ENCODE data around the gene DPP3. TPM values are rescaled to one million over a fixed set of nuclear protein-coding genes. Genes with fewer than 3 reads are reported as not detected.
"Not testable (repeated sequence)": the region's sequence is repeated elsewhere in the genome, so short reads cannot be mapped to it uniquely, and the experiment has no call there.

DPP3 gene
- total RNA-seq, 1 donor from 2014 or later = 24.4 TPM

DNA sequence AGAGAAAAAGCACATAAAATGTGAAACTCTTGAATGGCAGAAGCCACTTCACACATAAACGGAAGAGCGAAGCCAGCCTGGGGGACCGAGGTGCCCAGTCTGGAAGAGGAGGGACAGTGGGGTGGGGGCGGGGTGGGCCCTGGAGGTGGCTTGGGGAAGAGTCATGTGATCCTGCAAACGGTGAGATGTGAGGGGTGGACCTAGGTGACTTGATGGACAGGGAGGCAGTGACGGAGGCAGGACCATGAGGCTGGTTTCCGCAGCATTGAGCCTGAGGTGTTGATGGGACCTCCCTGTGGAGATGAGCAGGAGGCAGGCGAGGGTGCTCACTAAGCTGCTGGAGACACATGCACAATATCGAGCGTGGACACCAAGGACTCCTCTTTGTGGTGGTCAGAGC is 48.8 kb downstream of the DPP3 start:
- DNase-seq (ENCODE audit: low spot score) (no peak), ATAC-seq (no peak)

DNA sequence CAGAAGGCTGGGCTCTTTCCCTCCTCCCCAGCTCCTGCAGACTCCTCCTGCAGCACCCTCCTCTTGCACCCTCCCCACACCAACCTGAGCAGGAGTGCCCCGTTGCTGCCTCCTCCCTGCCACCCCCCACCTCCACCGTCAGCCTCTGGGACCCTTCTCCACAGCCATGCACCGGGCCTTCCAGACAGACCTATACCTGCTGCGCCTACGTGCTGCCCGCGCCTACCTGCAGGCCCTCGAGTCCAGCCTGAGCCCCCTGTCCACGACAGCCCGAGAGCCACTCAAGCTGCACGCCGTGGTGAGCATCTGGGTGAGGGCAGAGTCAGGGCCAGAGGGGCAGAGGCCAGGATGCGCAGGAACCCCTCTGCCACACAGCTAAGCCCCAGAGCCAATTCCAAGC is 49.4 kb downstream of the DPP3 start:
- ATAC-seq = peak; percentile 14

DNA sequence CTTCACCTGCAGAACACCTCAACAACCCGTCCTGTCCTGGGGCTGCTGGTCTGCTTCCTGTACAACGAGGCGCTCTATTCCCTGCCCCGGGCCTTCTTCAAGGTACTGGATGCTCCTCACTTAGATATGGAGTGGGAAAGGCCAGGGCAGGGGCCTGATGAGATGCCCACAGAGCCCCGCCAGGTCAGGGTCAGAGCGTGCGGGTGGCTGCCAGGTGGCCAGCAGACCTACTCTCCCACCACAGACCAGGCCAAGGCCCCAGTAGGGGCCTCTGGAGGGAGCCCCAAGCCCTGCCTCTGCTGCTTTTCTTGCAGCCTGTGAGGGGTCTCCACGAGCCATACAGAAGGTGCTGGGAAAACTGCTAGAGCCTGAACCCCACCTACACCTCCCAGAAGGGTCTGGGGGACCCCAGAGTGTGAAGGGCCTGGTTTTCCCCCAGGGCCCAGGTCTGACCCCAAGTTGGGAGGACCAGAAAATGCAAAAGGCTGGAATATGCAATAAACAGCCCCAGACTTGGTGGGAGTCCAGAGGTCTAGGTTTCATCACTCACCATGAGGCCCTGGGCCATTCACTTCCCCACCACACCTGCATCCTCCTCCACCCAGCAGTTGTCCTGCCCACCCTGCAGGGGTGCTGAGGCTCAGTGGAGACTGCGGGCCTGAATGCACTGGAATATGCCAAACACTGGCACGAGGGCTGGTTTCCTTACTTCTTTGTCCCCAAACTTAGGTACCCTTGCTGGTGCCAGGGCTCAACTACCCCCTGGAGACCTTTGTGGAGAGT is 50.9 kb downstream of the DPP3 start:
- no peak for DNase-seq (ENCODE audit: low spot score)
- ATAC-seq = no peak

More for the DNA sequence above, 49.4 kb downstream of the DPP3 start:
- DNase-seq (ENCODE audit: low spot score) = no peak

DNA sequence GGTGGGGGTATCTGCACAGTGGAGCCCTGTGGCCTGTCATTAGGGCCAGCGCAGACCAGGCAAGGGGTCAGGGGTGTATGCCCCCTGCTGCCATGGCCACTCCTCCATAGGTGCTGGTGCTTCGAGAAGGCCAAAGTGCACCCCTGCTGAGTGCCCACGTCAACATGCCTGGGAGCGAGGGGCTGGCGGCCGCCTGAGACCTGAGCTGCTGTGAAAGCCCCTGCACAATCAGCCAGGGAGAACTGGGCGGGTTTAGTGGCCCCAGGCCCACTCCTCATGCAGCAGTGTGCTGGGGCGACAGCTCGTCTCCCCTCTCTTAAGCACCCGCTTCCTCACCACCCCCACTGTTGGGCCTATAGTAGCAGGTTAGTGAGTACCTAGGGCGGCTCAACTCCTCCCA is 51.6 kb downstream of the DPP3 start:
- DNase-seq (ENCODE audit: low spot score) = no peak
- ATAC-seq = no peak

DNA sequence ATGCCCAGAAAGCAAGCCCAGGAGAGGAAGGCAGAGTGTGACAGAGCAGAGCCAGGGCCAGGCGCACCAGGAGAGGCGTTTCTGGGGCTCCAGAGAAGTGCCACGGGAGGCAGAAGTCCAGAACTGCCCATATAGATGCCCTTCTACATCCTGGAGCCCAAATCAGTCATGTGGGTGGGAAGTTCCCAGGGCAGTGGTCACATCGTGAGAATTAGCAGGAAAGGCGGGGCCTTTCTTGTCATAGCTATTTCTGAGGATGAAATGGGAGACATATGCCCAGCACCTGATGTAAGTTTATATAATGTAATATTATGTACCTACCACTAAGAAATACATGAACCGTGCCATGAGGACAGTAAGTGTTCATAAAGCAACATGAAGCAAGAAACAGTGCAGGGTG is 52.5 kb downstream of the DPP3 start:
- no peak for DNase-seq (ENCODE audit: low spot score)
- no peak for ATAC-seq

DNA sequence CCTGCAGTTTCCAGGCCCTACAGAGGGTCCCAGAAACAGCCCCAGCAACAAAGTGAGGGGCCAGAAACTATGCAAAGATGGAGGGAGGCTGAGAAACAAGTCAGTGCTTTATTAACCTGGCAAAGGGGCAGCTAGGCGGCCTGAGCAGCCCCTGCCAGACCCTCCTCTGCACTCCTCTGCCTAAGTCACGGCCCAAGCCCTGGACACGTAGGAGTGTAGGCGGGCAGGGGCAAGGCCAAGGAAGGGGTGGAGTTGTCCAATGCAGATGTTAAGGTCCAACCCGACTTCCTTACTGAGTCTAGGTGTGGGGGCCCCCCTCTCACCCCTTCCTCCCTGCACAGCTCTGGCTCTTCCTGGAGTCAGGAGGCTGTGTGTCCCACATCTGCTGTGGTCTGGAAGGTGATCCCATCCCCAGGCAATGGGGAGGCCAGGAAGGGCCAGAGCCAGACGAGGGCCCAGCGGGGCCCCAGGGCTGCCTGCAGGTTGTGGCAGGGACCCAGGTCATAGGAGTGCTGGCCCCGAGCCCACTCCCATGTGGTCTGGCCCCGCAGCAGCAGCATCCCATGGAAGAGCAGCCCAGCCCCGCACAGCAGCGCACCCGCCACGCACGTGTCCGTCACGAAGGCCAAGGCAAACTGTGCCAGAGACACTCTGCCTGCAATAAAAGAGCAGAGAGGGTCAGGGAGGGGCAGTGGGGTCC is 59.1 kb downstream of the DPP3 start:
- ATAC-seq = no peak
- no peak for DNase-seq (ENCODE audit: low spot score)

DNA sequence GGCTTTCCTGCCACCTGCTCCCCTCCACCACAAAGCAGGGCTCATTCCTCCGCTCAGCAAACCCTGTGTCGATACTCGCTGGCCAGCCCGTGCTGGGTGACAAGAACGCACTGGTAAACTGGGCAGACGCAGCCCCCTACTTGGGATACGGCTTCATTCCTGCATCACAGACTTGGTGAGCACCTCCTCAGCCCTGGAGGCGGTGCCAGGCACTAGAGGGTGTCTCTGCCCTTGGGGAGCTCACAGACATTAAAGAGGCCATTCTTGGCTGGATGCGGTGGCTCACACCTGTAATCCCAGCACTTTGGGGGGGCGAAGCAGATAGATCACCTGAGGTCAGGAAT is 59.6 kb downstream of the DPP3 start:
- no peak for DNase-seq (ENCODE audit: low spot score)
- no peak for ATAC-seq

DNA sequence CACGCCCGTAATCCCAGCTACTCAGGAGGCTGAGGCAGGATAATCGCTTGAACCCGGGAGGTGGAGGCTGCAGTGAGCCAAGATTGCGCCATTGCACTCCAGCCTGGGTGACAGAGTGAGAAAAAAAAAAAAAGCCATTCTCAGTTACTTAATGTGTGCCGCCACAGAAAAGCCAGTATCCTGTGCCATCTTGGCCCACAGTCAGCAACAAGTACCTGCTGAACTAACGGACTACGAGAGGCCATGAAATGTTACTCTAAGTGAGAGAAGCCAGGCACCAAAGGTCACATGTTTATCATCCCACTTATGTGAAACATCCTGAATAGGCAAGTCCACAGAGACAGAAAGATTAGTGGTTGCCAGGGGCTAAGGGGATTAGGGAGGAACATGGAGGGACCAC is 60.4 kb downstream of the DPP3 start:
- DNase-seq (ENCODE audit: low spot score) = peak; percentile 60
- peak; percentile 77 for ATAC-seq

DNA sequence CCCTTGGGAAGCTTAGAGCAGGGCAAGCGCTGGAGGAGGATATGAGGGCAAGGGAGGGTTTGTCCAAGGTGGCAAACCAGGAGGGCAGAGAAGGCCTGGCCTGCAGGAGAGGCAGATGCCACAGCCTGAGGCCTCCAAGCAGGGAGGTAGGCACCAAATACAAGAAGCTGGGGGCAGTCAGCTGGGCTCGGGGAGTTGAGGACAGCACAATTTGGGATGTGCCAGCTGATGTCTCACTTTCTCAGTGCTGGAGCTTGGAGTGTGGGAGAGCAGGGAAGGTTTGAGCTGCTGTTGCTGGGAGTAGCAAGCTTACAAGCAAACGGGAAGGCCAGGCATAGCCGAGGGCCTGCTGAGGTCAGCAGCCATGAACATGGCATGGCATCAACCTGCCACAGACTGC is 61.7 kb downstream of the DPP3 start:
- DNase-seq (ENCODE audit: low spot score) (no peak), ATAC-seq (no peak)

DNA sequence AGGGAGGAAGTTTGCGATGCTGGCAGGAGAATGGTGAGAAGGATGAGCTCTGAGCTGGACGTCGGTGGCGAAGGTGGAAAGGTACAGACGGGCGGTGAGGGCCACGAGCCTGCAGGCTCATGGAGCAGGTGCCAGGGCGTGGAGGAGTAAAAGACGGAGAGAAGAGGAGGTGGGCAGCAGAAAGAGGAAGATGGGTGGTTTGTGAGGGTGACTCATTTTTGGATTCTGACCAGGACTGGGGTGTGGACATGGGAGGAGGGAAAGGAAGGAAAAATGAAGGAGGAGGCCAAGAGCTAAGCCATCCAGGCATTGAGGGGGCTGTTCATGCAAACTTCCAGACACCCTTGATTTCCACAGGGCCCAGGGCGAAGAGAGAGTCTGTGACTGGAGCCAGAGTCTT is 62.1 kb downstream of the DPP3 start:
- no peak for ATAC-seq
- no peak for DNase-seq (ENCODE audit: low spot score)

DNA sequence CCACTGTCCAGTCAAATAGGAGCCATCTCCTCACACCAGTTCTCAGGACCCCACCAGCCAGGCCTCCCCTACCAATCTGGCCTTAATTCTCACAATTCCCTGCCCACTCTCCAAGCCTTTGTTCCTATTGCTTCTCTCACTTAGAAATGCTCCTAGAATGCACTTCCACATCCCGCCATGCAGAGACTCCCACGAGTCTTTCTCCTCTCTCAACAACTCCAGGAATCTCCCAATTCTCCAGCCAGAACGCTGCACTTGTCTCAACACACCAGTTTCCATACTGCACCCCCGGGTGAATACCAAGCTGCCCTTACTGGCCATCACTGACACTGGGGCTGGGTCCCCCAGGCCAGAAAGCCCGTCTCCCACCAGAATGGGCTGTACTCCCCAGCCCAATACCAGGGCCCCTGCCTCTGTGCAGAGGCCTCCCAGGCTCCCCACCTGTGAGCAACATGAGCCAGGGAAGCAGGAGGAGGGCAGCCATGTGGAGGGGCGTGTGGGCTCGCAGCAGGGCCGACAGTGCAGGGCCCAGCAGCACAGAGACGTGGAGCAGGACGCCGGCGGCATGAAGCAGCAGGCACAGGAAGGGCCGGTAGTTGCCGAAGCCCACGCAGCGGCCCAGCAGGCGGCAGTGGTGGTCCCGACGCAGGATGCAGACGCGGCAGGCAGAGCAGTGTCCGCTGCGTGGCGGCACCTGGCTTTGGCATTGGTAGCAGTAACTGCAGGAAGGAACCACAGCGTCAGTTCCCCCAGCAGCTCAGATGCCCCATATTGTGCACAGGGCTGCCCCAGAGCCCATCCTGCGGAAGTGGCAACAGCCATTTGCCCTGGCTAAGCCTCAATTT is 63.3 kb downstream of the DPP3 start:
- no peak for DNase-seq (ENCODE audit: low spot score)
- no peak for ATAC-seq

DNA sequence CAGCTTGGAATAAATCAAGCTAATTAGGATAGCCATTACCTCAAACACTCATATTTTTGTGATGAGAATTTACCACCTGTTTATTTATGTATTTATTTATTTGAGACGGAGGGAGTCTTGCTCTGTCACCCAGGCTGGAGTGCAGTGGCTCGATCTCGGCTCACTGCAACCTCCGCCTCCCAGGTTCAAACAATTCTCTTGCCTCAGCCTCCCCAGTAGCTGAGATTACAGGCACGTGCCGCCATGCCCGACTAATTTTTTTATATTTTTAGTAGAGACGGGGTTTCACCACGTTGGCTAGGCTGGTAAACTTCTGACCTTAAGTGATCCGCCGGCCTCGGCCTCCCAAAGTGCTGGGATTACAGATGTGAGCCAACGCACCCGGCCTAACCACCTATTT is 64.7 kb downstream of the DPP3 start:
- DNase-seq (ENCODE audit: low spot score); ATAC-seq: not testable (repeated sequence)

DNA sequence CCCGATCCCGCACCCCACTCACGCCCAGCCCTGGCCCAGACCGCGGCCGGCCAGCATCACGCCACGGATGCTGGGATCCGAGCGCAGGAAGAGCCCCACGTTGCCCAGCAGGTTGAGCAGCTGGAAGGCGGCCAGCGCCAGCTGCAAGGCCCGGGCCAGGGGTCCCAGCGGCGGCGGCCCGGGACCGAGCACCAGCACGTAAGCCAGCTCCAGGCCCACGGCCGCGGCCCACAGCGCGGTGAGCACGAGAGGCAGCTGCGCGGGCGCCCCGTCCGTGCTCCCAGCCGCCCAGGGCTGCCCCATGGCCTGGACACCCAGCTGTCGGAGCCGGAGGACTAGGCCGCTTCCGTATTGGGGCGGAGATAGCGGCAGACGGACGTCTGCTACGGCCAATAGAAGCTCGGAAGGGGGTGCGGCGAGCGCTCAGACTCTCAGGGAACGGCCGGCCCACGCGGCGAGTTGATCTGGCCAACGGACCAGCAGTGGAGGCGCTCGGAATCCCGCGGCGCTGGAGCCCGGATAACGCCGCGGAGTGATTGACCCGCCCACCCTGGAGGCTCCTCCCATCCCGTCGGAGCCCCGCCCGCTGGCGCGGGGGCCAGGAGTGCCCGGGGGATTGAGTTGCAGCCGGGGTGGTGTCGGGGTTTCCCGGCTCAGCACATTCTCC is 65.6 kb downstream of the DPP3 start, which contains the start of gene ZDHHC24:
ZDHHC24 (minus strand) TSS at position 348 of the 667 bp plus-strand sequence; CDS start at position 303, 45 bp downstream.
- ATAC-seq (peak; percentile 97), DNase-seq (ENCODE audit: low spot score) (peak; percentile 99)

DNA sequence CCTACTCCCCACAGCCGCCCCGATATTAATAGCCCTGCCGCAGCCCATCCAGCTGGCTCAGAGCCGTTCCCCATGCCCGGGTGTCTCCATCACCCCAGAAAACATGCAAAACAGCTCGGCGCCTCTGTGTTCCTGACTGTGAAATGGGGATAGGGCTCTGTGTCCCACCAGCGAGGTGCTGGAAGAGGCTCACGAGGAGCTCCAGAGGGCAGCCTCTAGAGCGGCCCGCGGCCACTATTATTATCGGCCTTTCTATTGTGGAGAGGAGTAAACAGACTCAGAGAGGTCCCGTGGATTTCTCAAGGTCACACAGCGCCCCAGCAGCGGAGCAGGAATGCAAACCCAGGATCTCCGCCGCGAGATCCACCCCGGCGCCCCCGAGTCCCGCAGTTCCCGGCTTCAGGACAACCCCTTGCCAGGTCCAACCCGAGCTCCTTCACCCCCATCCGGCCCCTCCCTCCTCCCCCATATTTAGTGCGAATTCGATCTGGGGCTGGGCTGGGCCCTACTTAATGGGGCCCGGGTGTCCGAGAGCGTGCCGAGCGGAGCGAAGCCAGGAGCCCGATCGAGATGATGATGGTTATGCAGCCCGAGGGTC is 66.2 kb downstream of the DPP3 start, which contains the start of gene ACTN3:
ACTN3 (plus strand) TSS at position 536 of the 598 bp plus-strand sequence; CDS start at position 571, 35 bp downstream.
- DNase-seq (ENCODE audit: low spot score) (no peak), ATAC-seq (no peak)

DNA sequence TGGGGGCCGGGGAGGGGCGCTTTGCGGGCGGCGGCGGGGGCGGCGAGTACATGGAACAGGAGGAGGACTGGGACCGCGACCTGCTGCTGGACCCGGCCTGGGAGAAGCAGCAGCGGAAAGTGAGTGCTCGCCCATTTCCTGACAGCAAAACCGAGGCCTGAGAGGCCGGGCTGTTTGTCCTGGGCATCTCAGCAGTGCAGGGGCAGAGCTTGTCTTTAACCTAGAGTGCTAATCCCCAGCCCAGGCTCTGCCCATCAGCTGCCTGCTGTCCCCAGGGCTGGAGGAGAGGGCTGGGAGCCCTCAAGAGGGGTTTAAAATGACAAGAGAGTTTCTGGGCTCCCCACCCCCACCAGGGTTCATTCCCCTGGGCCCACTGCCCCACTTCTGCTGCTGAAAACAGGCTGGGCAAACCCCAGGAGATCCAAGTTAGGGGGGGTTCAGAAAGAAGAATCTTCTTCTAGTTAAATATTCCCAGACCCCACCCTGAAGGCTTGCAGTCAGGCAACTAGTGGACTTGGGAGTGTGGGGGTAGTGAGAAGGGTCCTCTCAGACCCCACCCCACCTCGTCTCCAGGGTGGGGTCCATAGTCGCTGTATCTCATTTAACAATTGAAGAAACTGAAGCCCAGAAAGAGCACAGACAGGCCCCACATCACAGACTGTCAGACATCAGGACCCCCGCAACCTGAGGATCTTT is 66.9 kb downstream of the DPP3 start:
- no peak for DNase-seq (ENCODE audit: low spot score)
- ATAC-seq = no peak

DNA sequence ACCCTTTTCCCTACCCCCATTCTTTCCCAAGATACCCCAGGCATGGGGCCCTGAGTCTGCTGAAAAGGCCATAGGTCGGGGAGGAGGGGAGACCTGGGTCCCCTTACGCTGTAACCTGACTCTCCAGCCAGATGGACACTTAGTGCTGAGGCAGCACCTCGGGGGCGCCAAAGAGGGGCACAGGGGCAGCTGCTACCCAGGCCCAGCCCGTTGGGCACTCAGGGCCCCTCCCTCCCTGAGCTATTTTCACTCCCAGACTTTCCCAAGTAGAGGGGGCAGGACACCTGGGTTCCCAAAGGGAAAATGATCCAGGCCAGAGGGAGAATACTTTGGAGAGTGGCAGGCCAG is 67.4 kb downstream of the DPP3 start:
- no peak for DNase-seq (ENCODE audit: low spot score)

DNA sequence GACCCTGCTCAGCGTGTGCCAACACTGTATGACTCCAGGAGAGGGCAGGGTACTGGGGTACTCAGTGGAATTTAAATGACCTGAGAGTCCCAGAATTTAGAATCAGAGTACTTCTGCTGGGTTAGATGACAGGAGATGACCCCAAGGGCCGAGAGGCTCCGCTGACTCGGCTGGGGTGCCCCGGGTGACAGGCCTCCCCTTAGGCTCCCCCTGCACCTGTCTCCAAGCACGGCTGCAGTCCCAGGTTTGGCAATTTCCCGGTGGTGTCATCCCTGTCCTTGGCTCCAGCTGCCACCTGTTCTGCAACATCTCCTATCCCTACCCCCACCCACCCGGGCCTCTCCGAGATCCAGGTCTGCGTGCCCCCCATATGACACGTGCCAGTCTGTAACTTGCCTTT is 67.8 kb downstream of the DPP3 start:
- DNase-seq (ENCODE audit: low spot score) = no peak
- no peak for ATAC-seq

More for the DNA sequence above, 67.4 kb downstream of the DPP3 start:
- ATAC-seq = no peak

DNA sequence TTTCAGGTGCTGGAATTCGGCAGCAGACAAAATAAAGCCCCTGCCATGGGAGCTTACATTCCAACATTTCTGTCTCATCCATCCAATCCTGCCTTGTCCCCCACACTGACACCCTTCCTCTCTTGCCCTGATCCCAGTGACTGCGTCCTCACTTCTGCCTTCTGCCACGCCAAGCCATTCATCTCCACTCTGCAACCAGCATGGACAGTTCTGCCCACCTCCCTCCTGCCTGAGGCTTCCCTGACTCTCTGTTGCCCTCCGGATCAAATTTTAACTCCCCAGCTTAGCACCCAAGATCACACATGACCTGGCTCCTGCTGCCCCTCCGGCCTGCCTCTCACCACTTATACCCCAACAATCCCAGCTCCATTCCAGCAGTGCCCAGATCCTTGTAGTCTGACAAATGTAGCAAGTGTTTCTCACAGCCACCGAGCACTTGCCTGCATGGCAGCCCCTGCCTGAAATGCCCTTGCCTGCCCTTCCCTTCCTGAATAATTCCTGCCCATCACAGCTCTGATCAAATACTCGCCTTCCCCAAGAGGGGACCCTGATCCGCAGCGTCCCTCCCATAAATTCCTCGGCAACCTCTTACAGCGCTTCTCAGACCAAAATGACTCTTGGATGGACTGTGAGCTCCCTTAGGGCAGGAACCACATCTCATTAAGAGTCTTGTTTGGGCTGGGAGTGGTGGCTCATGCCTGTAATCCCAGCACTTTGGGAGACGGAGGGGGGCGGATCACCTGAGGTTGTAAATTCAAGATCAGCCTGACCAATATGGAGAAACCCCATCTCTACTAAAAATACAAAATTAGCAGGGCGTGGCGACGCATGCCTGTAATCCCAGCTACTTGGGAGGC is 68.8 kb downstream of the DPP3 start:
- no peak for ATAC-seq
- DNase-seq (ENCODE audit: low spot score) = no peak

DNA sequence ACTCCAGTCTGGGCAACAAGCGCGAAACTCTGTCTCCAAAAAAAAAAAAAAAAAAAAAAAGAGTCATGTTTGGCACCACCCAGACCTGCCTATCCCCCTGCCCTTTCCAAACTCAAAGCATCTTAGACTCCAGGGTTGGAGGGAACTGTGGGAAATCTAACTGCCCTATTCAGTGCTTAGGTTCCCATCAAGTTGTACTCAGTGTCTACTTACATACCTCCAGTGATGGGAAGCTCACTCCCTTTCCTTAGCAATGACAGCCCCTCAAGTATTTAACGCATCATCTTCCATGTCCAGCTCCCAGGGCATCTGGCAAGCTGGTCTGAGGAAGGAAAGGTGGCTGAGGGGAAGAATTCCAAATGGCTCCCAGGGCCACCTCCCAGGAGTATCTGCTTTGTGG is 69.5 kb downstream of the DPP3 start:
- ATAC-seq (no peak), DNase-seq (ENCODE audit: low spot score) (no peak)

All from left lobe of liver (tissue), 2 donors.